Fibroblast of villous mesenchyme (primary cell): ENCODE data around the gene DUSP23. TPM values are rescaled to one million over a fixed set of nuclear protein-coding genes. Genes with fewer than 3 reads are reported as not detected.

ENCODE experiments used
- DNase-seq: peaks from one replicate; pipeline ENCODE4 v3.0.0-alpha.2; 2010; ENCODE audit warnings: low read depth
- H3K4me3 ChIP-seq: 2 replicates; pipeline ENCODE4 v1.5.1; 2011; ENCODE audit warnings: low read depth, mild to moderate bottlenecking, low read length
- total RNA-seq: library from RNA; depleted of rRNA; stranded (reverse); fragments of >200 nt; gene quantifications from 2 replicates; pipeline ENCODE4 v1.2.3, GENCODE V29; 2012
- TF ChIP-seq, protein P1 (sequence below): IDR thresholded peaks from 2 replicates; pipeline ENCODE4 v1.5.1; 2012; ENCODE audit warnings: low read depth, mild to moderate bottlenecking, low read length; ENCODE audit not compliant: insufficient read depth

The DUSP23 gene
- total RNA-seq, 1 donor: 6.0 TPM

- H3K4me3 ChIP-seq: no peak overlapping the region
- no peak for DNase-seq
- TF ChIP-seq, protein P1, sequence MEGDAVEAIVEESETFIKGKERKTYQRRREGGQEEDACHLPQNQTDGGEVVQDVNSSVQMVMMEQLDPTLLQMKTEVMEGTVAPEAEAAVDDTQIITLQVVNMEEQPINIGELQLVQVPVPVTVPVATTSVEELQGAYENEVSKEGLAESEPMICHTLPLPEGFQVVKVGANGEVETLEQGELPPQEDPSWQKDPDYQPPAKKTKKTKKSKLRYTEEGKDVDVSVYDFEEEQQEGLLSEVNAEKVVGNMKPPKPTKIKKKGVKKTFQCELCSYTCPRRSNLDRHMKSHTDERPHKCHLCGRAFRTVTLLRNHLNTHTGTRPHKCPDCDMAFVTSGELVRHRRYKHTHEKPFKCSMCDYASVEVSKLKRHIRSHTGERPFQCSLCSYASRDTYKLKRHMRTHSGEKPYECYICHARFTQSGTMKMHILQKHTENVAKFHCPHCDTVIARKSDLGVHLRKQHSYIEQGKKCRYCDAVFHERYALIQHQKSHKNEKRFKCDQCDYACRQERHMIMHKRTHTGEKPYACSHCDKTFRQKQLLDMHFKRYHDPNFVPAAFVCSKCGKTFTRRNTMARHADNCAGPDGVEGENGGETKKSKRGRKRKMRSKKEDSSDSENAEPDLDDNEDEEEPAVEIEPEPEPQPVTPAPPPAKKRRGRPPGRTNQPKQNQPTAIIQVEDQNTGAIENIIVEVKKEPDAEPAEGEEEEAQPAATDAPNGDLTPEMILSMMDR: no peak
Observed at GRCh38 chr1:159827102-159827490, 46.3 kb downstream of the DUSP23 start.

GRCh38 chr1:159827549-159827948 lies 46.8 kb downstream of the DUSP23 start:
- H3K4me3 ChIP-seq: no peak overlapping the region
- no peak for DNase-seq
- TF ChIP-seq, protein P1: no peak

GRCh38 chr1:159828176-159828575 lies 47.4 kb downstream of the DUSP23 start:
- no peak overlapping the region for H3K4me3 ChIP-seq
- TF ChIP-seq, protein P1: no peak
- DNase-seq: no peak

- TF ChIP-seq, protein P1: no peak
- no peak for DNase-seq
- H3K4me3 ChIP-seq: no peak overlapping the region
Observed at GRCh38 chr1:159828581-159829272, 48.0 kb downstream of the DUSP23 start.

- TF ChIP-seq, protein P1: peak; percentile 27
- no peak overlapping the region for H3K4me3 ChIP-seq
- no peak for DNase-seq
Observed at GRCh38 chr1:159829273-159829634, 48.5 kb downstream of the DUSP23 start.

DNA sequence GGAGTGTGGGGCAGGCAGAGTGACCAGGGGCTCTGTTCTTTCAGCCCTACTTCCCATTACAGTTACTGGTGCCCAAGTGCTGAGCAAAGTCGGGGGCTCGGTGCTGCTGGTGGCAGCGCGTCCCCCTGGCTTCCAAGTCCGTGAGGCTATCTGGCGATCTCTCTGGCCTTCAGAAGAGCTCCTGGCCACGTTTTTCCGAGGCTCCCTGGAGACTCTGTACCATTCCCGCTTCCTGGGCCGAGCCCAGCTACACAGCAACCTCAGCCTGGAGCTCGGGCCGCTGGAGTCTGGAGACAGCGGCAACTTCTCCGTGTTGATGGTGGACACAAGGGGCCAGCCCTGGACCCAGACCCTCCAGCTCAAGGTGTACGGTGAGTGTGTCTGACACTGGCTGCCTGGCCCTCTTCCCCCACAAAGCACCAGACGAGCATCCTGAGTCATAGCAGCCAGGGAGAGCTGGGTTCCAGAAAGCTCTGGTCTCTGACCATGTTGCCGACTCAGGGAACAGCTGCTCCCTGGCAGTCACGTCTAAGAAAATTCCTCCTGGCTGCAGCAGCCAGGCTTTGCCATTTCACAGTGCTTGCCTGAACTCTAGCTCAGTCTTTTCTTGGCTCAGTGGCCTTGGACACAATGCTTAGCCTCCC lies 49.2 kb downstream of the DUSP23 start:
- H3K4me3 ChIP-seq: no peak overlapping the region
- DNase-seq: peak; percentile 12
- TF ChIP-seq, protein P1: no peak
